Vagina (tissue), 2 donors: ENCODE data around the gene PIK3CB.

Source experiments
- POLR2AphosphoS5 ChIP-seq, 2 donors: sonication (generic); formaldehyde crosslinking; IDR thresholded peaks; one replicate each; pipeline ENCODE4 v1.9.0; 2017; ENCODE audit warnings: antibody characterized with exemption in 2 of 2, mild to moderate bottlenecking in 2 of 2, low read depth in 1 of 2; ENCODE audit not compliant: insufficient read depth in 1 of 2
- TF ChIP-seq, protein P1 (sequence below), 3 experiments: fragments of 450-650 bp in 2 of 3; fragments of 200-600 bp in 1 of 3; sonication (generic) in 1 of 3; IDR thresholded peaks; one replicate each; pipeline ENCODE4 v1.5.1; 2017 to 2019; ENCODE audit warnings: antibody characterized with exemption in 3 of 3, mild to moderate bottlenecking in 2 of 3, moderate library complexity in 2 of 3

DNA sequence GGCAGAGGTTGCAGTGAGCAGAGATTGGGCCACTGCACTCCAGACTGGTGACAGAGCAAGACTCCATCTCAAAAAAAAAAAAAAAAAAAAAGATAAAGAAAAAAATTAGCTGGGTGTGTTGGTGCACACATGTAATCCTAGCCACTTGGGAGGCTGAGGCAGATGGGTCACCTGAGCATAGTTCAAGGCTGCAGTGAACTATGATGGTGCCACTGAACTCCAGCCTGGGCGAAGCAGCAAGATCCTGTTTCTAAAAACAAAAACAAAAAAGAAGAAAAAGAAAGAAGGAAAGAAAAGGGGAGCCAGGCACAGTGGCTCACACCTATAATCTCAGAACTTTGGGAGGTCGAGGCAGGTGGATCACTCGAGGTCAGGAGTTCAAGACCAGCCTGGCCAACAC lies 32.9 kb downstream of the PIK3CB start:
- TF ChIP-seq, protein P1, sequence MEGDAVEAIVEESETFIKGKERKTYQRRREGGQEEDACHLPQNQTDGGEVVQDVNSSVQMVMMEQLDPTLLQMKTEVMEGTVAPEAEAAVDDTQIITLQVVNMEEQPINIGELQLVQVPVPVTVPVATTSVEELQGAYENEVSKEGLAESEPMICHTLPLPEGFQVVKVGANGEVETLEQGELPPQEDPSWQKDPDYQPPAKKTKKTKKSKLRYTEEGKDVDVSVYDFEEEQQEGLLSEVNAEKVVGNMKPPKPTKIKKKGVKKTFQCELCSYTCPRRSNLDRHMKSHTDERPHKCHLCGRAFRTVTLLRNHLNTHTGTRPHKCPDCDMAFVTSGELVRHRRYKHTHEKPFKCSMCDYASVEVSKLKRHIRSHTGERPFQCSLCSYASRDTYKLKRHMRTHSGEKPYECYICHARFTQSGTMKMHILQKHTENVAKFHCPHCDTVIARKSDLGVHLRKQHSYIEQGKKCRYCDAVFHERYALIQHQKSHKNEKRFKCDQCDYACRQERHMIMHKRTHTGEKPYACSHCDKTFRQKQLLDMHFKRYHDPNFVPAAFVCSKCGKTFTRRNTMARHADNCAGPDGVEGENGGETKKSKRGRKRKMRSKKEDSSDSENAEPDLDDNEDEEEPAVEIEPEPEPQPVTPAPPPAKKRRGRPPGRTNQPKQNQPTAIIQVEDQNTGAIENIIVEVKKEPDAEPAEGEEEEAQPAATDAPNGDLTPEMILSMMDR (IDR thresholded peaks at IDR 0.05): no peak
- no peak for TF ChIP-seq POLR2AphosphoS5 (IDR thresholded peaks at IDR 0.05; ENCODE audit: insufficient read depth in 1 of 2, low read depth in 1 of 2)
